Naive B cell (primary cell): ENCODE data around the gene UBAP1L. TPM values are rescaled to one million over a fixed set of nuclear protein-coding genes. Genes with fewer than 3 reads are reported as not detected.
"Not testable (repeated sequence)": the region's sequence is repeated elsewhere in the genome, so short reads cannot be mapped to it uniquely, and the experiment has no call there.

Experiments used
- ATAC-seq, 2 donors: fragments of 150-1000 bp; cut with Tn5 transposase; 2 replicates each; pipeline ENCODE4 v1.10.0; 2021; ENCODE audit warnings: low read depth in 2 of 2, mild to moderate bottlenecking in 2 of 2, moderate library complexity in 2 of 2
- DNase-seq: peaks from one replicate; pipeline ENCODE4 v3.0.0; 2022
- H3K27ac Mint-ChIP-seq, 6 donors: one replicate each; pipeline ENCODE4 v1.8.0; 2020 to 2022; ENCODE audit warnings: mild to moderate bottlenecking in 6 of 6, mixed read lengths in 6 of 6, moderate library complexity in 5 of 6, inconsistent platforms in 2 of 6
- H3K27me3 Mint-ChIP-seq, 3 donors: one replicate each; pipeline ENCODE4 v1.8.0; 2021 to 2022; ENCODE audit warnings: mixed read lengths in 3 of 3, mild to moderate bottlenecking in 1 of 3
- H3K36me3 Mint-ChIP-seq, 2 donors: one replicate each; pipeline ENCODE4 v1.8.0; 2020 to 2022; ENCODE audit warnings: mixed read lengths in 2 of 2, inconsistent platforms in 1 of 2, mild to moderate bottlenecking in 1 of 2
- H3K4me1 Mint-ChIP-seq, 3 donors: one replicate each; pipeline ENCODE4 v1.8.0; 2020 to 2022; ENCODE audit warnings: mixed read lengths in 3 of 3, inconsistent platforms in 1 of 3, mild to moderate bottlenecking in 1 of 3, moderate library complexity in 1 of 3
- H3K4me3 Mint-ChIP-seq, 8 donors: one replicate each; pipeline ENCODE4 v1.8.0; 2020 to 2022; ENCODE audit warnings: mild to moderate bottlenecking in 8 of 8, mixed read lengths in 8 of 8, moderate library complexity in 8 of 8, inconsistent platforms in 2 of 8
- H3K9me3 Mint-ChIP-seq, 7 donors: one replicate each; pipeline ENCODE4 v1.8.0; 2020 to 2022; ENCODE audit warnings: mixed read lengths in 7 of 7, mild to moderate bottlenecking in 5 of 7, inconsistent platforms in 2 of 7, moderate library complexity in 1 of 7
- polyA plus RNA-seq, 6 donors: library from polyadenylated mRNA; unstranded; fragments of 300-500 nt; fragmentation: Illumina TruSeq; gene quantifications; one replicate each; pipeline ENCODE4 v1.2.3, GENCODE V29; 2021; ENCODE audit warnings: low read depth in 6 of 6

The UBAP1L gene
- polyA plus RNA-seq, 6 donors from 2014 or later, result 0.04 to 0.52 (median 0.24) TPM; not detected in 2

DNA sequence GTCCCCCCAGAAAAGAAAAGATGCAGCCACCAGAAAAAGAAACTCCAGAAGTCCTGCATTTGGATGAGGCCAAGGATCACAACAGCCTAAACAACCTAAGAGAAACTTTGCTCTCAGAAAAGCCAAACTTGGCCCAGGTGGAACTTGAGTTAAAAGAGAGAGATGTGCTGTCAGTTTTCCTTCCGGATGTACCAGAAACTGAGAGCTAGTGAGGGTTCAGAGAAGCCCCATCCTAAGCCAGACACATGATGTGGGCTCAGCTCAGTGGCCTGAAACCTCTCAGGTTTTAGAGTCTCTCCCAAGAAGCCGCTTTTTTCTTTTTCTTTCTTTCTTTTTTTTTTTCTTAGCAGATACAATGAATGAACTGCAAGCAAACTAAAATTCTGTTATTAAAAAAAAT is 62.0 kb downstream of the UBAP1L start:
- ATAC-seq (no peak), DNase-seq (no peak)
- H3K4me3 Mint-ChIP-seq, result no peak overlapping the region

GRCh38 chr15:65051266-65051665 is 63.7 kb downstream of the UBAP1L start:
- H3K9me3 Mint-ChIP-seq, result no peaks in the 10 kb centered on the region
- H3K27ac Mint-ChIP-seq, result peak overlapping the region in 1 of 6 donors; percentile 64
- H3K27me3 Mint-ChIP-seq, result peaks cover 8 to 10% (median 9%) of the 10 kb centered on the region in 3 donors
- H3K4me3 Mint-ChIP-seq, result peak overlapping the region in 4 of 8 donors; percentile 9 to 59 (median 30)
- no peak for DNase-seq
- ATAC-seq, result no peak
- peaks cover 15 to 19% (median 19%) of the 10 kb centered on the region in 3 donors for H3K4me1 Mint-ChIP-seq
- H3K36me3 Mint-ChIP-seq, result no peaks in the 10 kb centered on the region

More for the DNA sequence above, 62.0 kb downstream of the UBAP1L start:
- Mint-ChIP-seq H3K9me3 (no peaks in the 10 kb centered on the region), H3K36me3 (no peaks in the 10 kb centered on the region), H3K27me3 (peaks cover 0 to 6% (median 5%) of the 10 kb centered on the region in 3 donors), H3K4me1 (peaks cover 15 to 21% (median 19%) of the 10 kb centered on the region in 3 donors), H3K27ac (peak overlapping the region in 1 of 6 donors; percentile 25)

DNA sequence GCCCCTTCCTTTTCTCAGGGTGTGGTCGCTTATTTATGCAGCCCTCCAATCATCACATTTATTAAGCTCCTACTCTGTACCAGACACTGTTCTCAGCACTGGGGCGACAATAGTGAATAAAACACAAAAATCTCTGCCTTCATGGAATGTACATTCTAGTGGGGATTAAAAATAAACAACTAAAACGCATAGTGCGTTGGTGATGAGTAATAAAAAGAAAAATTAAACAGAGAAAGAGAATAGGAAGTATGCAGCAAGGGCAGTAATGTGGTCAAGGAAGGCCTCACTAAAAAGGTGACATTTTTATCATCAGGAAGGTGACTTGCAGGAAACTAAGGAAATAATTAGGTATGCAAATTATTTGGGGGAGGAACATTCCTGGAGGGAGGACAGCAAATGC is 64.7 kb downstream of the UBAP1L start:
- peaks cover 8 to 10% (median 9%) of the 10 kb centered on the region in 3 donors for H3K27me3 Mint-ChIP-seq
- H3K27ac Mint-ChIP-seq, result peak overlapping the region in 5 of 6 donors; percentile 13 to 72 (median 58)
- no peaks in the 10 kb centered on the region for H3K36me3 Mint-ChIP-seq
- DNase-seq (no peak), ATAC-seq (no peak)
- peaks cover 15 to 19% (median 19%) of the 10 kb centered on the region in 3 donors for H3K4me1 Mint-ChIP-seq
- no peaks in the 10 kb centered on the region for H3K9me3 Mint-ChIP-seq
- H3K4me3 Mint-ChIP-seq, result peak overlapping the region in 7 of 8 donors; percentile 63 to 87 (median 83)

- DNase-seq, result peak; percentile 88
- H3K36me3 Mint-ChIP-seq, result no peaks in the 10 kb centered on the region
- H3K27me3 Mint-ChIP-seq, result peaks cover 8 to 13% (median 10%) of the 10 kb centered on the region in 3 donors
- H3K9me3 Mint-ChIP-seq, result no peaks in the 10 kb centered on the region
- peak overlapping the region; percentile 63 to 87 (median 82) for H3K4me3 Mint-ChIP-seq
- H3K27ac Mint-ChIP-seq, result peak overlapping the region in 5 of 6 donors; percentile 33 to 92 (median 58)
- peaks cover 15 to 19% (median 19%) of the 10 kb centered on the region in 3 donors for H3K4me1 Mint-ChIP-seq
- ATAC-seq, result peak; percentile 99
Measured at GRCh38 chr15:65049418-65049840, 65.6 kb downstream of the UBAP1L start.

DNA sequence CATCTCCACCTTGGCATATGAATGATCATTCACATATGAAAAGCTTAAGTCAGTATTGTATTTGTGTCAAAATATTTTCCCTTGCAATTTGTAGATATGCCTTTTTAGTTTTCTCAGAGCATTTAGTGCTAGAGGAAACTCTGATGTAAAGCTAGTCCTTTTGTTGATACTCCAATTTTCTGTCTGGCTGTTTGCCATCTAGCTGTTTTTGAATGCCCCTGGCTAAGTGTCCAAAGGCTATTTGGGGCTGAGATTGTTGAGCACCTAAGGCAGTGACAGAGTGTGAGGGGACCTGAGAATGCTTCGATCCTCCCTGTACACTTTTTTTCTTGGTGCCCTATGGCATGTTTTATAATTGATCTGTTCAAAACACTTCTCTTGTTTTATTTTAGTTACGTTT is 66.8 kb downstream of the UBAP1L start:
- no peak for DNase-seq
- Mint-ChIP-seq H3K9me3 (no peaks in the 10 kb centered on the region), H3K4me3 (no peak overlapping the region), H3K27ac (peak overlapping the region in 2 of 6 donors; percentile 13 to 72), H3K36me3 (no peaks in the 10 kb centered on the region), H3K27me3 (peaks cover 8 to 13% (median 10%) of the 10 kb centered on the region in 3 donors), H3K4me1 (peaks cover 15 to 19% (median 19%) of the 10 kb centered on the region in 3 donors)
- ATAC-seq, result no peak

GRCh38 chr15:65044724-65045481 is 70.1 kb downstream of the UBAP1L start, which contains the start of gene SLC51B:
SLC51B (plus strand) TSS chr15:65045387; CDS start chr15:65050005, 4,618 bp downstream.
- Mint-ChIP-seq H3K36me3 (no peaks in the 10 kb centered on the region), H3K27me3 (peaks cover 13 to 16% (median 14%) of the 10 kb centered on the region in 3 donors), H3K9me3 (no peaks in the 10 kb centered on the region), H3K27ac (peak within 1 kb of the TSS in 1 of 6 donors; percentile 68), H3K4me1 (peaks cover 8 to 11% (median 9%) of the 10 kb centered on the region in 3 donors), H3K4me3 (peak within 1 kb of the TSS in 1 of 8 donors; percentile 25)
- DNase-seq, result no peak
- no peak for ATAC-seq

GRCh38 chr15:65044218-65044617 is 70.8 kb downstream of the UBAP1L start:
- H3K27ac Mint-ChIP-seq, DNase-seq, H3K4me1 Mint-ChIP-seq, ATAC-seq, H3K9me3 Mint-ChIP-seq, H3K36me3 Mint-ChIP-seq, H3K4me3 Mint-ChIP-seq: not testable (repeated sequence)
- H3K27me3 Mint-ChIP-seq, result peaks cover 9 to 16% (median 14%) of the 10 kb centered on the region in 3 donors

- Mint-ChIP-seq H3K4me1 (no peaks in the 10 kb centered on the region), H3K27ac (no peak overlapping the region), H3K36me3 (no peaks in the 10 kb centered on the region), H3K9me3 (no peaks in the 10 kb centered on the region), H3K4me3 (no peak overlapping the region), H3K27me3 (peaks cover 8 to 16% (median 13%) of the 10 kb centered on the region in 3 donors)
- ATAC-seq (no peak), DNase-seq (no peak)
Measured at GRCh38 chr15:65042776-65043327, 72.1 kb downstream of the UBAP1L start.

Other genes starting within 250 kb of the UBAP1L start
- 1 to 10 TPM in 3 of 6 donors, under 1 TPM in 2, not detected in 1; 0.14 to 3.3 (median 1.3) TPM for gene ANKDD1A, start 203.3 kb downstream of the UBAP1L start, polyA plus RNA-seq
- 100 to 1,000 TPM; 190 to 258 (median 205) TPM for gene SPG21, start 125.3 kb downstream of the UBAP1L start, polyA plus RNA-seq
- 10 to 100 TPM; 16.3 to 25.2 (median 19.5) TPM for gene MTFMT, start 85.6 kb downstream of the UBAP1L start, polyA plus RNA-seq
- not detected for gene SLC51B, start 69.8 kb downstream of the UBAP1L start, polyA plus RNA-seq
- gene RASL12, start 47.2 kb downstream of the UBAP1L start, polyA plus RNA-seq, result not detected
- gene KBTBD13, start 38.5 kb downstream of the UBAP1L start, polyA plus RNA-seq, result not detected
- 10 to 100 TPM in 5 of 6 donors, 1 to 10 TPM in 1; 7.7 to 20.7 (median 14.5) TPM for gene PDCD7, start 18.6 kb upstream of the UBAP1L start, polyA plus RNA-seq
- 10 to 100 TPM; 21.1 to 33.5 (median 29.6) TPM for gene CLPX, start 70.1 kb upstream of the UBAP1L start, polyA plus RNA-seq
- gene CILP, start 96.3 kb upstream of the UBAP1L start, polyA plus RNA-seq, result not detected
- gene PARP16, start 171.7 kb upstream of the UBAP1L start, polyA plus RNA-seq, result 10 to 100 TPM; 18.6 to 32.9 (median 27.6) TPM
- gene RNU5A-1, start 180.9 kb upstream of the UBAP1L start, polyA plus RNA-seq, result not detected
- not detected for gene RNU5B-1, start 189.5 kb upstream of the UBAP1L start, polyA plus RNA-seq